Activated T-helper 1 cell treated with anti-CD3 and anti-CD28 coated beads, Interleukin-2, amount 50 U/mL, for 16 hours (primary cell): Measurements from ENCODE around the gene GPR108.

Experiments used
- DNase-seq, 2 donors: peaks; one replicate each; pipeline ENCODE4 v3.0.0-alpha.2; 2020; ENCODE audit warnings: low read depth in 1 of 2, low spot score in 1 of 2

GPR108 gene

DNA sequence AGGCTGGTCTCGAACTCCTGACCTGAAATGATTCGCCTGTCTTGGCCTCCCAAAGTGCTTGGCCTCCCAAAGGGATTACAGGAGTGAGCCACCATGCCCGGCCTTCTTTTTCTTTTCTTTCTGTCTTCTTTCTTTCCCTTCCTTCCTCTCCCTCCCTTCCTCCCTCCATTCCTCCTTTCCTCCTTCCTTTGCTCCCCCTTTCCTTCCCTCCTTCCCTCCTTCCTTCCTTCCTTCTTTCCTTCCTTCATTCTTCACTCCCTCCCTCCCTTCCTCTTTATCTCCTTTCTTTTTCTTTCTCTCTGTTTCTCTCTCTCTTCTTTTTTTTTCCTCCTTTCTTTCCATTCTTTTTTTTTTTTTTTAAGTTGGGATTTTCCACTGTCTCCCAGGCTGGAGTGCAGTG, 29.0 kb downstream of the GPR108 start:
- DNase-seq: no peak

DNA sequence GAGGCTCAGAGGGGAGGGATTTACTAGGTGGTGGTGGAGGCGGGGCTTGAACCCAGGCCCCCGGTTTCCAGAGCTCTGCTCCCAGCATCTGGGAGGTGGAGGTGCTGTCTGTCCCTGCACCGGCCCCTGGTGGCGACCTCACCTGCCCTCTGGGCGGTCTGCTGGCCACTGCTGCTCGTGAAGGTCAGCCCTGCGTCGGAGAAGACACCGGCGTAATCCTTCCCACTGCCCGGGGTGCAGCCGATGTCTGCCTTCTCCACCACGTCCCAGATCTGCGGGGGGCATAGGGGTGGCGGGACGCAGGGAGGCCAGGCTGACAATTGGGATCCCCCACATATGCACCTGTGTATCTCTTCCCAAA, 29.7 kb downstream of the GPR108 start:
- no peak for DNase-seq

DNA sequence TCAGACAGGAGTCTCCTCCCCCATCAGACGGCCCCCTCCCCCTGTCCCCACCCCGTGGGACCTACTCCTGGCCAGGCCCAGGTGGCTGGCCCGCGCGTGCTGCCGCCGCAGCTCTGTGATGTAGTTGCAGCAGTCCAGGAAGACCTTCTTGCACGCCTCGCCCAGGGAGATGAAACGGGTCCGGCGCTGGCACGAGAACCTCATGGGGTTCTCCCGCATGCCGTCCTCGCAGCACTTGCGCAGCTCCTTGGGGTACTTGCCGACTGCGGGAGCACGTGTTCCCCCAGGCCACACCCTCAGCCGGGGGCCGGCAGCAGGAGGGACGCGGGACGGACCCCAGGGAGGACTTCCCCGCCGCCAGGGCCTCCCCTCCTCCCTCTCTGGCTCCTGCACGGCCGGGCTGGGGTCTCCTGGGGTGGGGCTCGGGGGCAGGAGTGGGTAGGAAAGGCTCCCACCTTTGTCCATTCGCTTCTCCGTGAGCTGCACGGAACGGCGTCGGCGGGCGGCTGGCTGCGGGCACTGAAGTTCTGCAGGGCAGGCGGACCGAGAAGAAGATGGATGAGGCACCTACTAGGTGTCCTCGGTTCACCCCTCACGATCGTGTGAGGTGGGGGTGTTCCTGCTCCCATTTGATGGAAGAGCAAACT, 30.2 kb downstream of the GPR108 start:
- no peak for DNase-seq

DNA sequence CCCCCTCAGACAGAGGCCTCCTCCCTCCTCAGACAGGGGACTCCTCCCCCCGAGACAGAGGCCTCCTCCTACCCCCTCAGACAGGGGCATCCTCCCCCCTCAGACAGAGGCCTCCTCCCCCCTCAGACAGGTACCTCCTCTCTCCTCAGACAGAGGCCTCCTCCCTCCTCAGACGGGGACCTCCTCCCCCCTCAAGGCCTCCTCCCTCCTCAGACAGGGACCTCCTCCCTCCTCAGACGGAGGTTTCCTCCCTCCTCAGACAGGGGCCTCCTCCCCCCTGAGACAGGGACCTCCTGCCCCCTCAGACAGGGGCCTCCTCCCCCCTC, 30.8 kb downstream of the GPR108 start:
- no peak for DNase-seq

DNA sequence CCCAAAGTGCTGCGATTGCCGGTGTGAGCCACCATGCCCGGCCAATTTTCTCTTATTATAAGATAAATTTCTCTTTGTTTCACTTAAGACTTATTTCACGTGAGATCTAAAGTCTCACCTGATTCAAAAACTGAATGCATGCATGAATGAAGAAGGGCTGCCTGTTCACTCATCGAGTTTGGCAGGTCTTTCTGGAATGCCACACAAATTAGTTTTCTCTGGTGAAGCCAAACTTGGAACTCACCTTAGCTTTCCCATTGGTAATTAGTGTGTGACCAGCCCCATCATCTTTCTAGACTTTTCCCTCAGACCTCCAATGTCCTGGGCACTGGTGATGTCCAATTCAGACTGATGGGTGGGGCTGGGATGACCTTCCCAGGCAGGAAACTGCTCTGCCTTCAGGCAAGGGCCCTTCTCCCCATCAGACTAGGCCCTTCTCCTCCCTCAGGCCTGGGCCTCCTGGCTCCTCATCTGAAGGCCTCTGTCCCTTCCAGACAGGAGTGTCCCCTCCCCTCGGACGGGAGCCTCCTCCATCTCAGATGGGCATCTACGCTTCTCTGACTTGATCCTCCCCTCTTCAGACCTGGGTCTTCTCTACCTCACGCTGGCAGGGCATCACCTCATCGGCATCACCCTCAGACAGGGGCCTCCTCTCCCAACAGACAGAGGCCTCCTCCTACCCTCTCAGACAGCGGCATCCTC, 31.3 kb downstream of the GPR108 start:
- no peak for DNase-seq

DNA sequence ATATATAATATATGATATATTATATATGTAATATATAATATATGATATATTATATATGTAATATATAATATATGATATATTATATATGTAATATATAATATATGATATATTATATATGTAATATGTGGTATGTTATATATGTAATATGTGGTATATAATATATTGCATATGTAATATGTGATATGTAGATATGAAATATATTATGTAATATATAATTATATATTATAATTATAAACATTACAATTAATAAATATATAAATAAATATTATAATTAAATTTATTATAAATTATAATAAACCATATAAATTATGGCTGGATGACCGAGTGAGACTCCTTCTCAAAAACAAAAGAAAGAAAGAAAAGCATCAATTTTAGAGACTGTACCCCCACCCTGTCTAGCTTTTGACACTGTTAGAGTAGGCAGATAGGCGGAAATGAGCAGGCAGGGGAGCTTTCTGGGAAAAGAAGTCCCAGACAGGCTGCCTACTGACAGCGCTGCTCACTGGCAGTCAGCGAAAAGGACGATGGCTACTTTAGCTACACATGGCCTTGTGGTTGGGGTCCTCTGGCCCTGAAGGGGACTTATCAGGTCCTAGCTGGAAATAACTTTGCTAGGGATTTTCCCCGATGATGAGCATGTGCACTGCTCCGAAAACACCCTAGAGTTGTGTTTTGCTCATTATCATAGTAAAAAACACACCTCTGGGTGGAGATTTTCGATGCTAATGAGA, 36.6 kb downstream of the GPR108 start:
- DNase-seq: no peak

DNA sequence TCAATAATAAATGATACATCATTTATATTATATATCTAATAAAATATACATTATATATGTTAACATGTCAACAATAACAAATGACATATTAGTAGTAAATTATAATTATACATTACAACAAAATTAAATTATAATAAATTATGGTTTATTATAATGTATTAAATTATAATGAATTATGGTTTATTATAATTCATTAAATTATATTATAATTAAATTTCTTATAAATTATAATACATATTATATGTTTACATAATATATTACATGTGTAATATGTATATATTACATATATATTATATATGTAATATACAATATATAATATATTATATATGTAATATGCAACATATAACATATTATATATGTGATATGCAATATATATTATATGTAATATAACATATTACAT, 37.4 kb downstream of the GPR108 start:
- DNase-seq: no peak

DNA sequence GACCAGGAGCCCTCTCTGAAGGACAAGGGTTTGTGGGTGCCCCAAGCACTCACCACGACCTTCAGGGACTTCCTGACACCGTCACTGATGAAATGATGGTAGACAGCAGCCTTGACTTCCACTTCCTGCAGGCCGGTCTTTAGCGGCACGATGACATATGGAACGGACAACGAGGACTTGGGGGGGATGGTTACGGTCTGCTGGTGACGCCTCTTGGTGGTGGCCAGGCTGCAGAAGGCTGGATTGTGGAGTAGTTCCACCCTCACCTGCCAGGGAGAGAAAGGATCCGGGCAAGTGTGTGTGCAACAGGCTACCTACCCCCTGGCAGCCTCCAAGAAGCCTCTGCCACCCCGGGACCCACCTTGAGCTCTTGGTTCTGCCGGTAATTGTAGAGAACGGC, 40.1 kb downstream of the GPR108 start:
- no peak for DNase-seq

DNA sequence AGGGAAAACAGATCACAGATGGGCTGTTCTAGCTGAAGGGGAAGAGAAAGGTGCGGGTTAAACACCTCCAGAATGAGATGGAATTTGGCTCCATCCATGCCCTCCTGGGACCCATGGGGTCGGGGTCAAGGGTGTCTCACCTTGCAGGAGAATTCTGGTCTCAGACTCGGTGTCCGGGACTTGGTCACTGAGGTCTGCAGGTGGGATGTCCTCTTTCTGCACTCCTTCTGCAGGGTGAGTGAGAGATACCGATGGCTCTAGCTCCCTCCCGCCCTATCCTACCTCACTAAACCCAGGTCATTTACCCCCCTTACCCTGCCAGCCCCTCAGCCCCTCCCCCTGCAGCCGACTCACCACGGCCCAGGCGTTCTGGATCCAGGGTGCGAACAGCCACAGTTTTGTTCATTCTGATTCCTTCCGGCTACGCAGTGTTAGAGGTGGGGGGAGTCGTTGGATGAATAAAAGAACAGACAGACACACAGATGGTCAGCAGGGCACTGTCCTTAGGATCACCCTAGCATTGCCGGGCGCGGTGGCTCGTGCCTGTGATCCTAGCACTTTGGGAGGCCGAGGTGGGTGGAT, 41.0 kb downstream of the GPR108 start:
- DNase-seq: no peak

DNA sequence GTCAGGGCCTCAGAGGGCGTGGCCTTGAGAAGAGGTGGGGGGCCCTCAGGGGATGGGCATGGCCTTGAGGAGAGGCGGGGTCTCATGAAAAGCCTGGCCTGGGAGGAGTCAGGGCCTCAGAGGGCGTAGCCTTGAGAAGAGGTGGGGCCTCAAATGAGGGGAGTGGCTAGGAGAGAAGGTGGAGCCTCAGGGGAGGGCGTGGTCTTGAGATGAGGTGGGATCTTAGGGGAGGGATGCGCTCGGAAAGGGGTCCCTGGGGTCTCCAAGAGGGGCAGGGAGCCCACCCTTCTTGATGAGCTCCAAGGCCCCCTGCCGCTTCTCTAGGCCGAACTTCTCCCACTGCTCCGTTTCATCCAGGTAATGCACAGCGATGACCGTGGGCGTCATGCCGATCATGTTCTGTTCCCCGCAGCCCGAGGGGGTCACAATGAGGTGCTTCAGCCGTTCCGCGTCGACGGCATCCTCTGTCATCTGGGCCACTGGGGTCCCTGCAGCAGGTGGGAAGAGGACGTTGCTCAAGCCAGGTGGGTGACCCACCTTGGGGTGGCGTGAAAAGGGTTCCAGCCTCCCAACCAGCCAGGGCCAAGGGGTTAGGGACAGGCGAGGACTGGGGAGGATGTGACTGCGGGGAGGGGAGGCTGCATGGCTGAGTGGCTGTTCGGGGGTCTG, 43.1 kb downstream of the GPR108 start:
- DNase-seq: no peak

DNA sequence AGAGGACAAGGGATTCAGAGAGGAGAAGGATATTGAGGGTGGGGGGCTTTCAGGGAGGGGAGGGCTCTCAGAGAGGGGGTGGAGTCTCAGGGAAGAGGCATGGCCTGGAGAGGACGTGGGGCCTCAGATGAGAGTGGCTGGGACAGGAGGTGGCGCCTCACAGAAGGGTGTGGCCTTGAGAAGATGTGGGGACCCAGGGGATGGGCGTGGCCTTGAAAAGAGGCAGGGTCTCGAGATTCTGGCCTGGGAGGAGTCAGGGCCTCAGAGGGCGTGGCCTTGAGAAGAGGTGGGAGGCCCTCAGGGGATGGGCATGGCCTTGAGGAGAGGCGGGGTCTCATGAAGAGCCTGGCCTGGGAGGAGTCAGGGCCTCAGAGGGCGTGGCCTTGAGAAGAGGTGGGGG, 43.7 kb downstream of the GPR108 start:
- no peak for DNase-seq

DNA sequence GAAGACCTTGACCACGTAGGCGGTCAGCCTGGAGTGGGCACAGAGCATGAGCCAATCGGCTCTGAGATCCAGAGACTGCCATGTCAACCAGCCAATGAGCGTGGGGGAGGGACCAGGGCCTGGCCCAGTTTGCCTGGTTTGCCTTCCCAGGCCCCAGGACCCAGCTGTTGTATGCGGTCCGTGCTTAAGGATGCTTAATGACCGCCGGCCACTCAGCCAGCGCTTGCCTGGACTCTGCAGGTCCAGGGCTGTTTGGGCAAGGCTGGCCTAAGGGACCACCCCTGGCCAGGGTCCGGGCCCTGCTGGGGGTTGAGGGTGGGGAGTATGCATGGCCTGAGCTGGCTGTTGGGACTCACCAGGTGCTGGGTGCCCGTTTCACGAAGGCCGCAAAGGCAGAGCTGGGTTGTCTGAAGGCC, 44.3 kb downstream of the GPR108 start:
- no peak for DNase-seq

DNA sequence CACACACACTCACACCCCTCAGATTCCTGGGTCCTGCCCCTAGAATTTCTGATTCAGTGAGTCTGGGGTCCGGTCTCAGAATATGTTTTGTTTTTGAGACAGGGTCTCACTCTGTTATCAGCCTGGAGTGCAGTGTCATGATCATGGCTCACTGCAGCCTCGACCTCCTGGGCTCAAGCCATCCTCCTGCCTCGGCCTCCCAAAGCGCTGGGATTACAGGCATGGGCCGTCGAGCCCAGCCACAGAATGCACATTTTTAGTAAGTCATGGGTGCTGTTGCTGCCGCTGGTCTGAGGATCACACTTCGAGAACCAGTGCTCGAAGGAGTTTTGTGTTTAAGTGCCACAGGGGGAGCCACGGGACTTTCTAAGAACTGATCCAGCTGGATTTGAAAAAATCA, 45.4 kb downstream of the GPR108 start:
- DNase-seq: no peak

DNA sequence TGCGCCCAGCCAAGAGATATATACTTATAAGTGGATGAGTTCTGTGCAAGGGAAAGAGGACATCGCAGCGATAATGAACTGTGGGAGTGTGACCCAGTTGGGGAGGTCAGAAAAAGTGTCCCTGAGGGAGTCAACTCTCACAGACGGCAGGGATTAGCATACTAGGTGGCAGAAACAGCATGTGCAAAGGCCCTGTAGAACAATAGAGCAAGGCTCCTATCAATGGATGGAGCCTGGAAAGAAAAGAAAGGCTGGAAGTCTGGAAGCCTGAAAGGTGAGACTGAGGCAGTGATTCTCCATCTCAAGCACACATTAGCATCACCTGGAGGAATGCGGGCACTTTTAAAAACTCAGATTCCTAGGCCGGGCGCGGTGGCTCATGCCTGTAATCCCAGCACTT, 46.0 kb downstream of the GPR108 start:
- no peak for DNase-seq

DNA sequence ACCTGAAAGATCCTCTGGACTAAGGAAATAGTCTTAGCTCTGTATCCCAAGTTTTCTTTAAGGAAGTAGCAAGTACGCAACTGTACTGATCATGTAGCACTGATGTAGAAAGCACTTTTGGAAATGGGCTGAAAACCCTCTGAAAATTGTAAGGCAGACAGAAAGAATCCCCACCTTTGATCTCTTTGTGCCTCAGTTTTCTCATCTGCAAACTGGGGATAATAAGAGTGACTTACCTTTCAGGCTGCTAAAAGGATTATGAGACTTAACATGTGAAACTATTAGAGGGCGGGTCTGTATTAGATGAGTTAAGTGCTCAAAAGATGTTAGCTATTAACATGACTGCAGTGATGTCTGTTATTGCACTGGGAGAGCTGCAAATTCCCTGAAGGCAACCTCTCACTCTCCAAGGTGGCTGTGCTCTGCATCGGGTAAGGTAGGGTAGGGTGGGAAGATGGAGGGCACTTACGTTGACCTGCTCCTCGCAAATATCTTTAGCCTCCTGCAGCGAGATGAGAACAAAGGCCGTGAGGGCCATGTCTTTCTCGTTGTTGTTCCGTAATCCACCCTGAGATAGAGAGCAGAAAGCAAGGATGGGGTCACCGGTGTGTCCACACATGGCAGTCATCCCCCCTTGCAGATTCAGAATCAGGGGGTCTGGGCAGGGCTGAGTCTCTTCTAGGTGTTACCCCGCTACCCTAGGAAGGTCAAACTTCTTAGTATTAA, 47.1 kb downstream of the GPR108 start:
- no peak for DNase-seq

DNA sequence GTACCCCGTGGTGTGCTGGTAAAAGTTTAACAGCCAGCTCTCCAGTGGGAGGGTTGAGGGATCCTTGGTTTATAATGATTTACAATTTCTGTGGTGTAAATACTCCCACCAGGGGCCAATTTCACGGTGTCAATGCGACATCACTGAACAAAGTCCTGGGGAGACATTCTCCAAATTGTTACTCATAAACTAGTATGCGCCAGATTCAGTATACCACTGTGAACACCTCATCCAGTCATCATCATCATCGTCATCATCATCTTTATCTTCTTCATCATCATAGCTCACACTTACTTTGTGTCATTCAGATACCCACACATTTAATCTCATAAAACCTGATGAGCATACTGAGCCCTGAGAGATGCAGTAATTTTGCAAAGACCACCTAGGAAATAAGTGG, 50.3 kb downstream of the GPR108 start:
- no peak for DNase-seq

DNA sequence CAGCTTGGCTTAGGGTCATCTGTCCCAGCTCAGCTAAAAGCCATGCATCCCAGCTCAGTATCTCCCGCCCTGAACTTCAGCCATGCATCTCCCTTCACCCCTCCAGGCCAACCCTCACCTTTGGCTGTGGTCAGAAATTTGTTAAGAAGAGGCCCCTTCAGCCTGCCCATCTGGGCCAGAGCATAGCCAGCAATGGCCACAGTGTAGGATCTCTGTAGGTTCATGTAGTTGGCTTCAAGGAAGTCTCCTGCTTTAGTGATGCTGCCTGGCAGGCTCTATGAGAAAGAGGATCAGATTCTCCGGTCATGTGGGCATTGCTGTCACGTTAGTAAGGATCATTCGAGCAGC, 50.8 kb downstream of the GPR108 start:
- no peak for DNase-seq

DNA sequence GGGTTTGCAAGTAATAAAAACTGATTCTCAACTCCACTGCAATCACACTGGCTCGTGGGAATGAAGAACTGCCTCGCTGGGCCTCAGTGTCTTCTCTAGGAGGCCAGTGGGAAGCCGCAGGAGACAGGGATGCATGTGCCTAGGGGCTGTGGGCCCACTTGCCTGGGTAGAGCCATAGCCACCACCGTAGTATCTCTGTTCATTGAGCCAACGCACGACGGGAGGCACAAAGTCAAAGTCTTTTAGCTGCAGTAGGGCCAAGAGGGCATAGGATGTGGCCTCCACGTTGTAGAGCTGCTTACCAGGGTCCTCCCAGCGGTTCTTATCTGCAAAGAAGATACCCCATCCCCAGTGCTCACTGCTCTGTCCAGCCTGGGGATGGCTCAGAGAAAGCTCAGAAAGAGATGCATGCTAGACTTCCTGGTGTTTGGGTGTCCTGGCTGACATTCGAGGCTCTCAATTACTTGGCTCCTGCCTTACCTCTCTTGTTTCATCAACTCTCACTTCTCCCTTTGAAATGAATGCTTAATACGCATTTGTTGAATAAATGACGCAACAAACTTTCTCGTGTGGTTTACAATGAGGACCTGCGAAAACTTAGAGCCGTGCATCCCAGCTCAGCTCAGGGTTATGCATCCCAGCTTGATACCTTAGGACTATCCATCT, 51.3 kb downstream of the GPR108 start:
- DNase-seq: no peak

DNA sequence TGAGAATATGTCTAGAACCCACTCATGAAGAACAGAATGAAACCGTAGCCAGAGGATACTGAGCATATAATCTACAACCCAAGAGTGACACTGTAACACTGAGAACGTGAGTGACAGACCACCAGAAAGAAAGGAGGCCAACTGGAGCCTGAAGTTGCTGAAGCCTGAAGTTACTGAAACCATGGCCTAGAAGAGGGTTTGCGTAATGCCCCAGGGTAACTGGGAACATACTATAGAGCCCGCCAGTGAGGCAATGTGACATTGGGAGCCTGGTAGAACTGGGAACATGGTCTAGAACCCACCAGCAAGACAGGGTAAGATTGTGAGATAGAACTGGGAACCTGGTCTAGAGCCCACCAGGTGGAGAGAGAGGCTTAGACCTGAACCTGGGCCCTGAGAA, 51.9 kb downstream of the GPR108 start:
- no peak for DNase-seq

DNA sequence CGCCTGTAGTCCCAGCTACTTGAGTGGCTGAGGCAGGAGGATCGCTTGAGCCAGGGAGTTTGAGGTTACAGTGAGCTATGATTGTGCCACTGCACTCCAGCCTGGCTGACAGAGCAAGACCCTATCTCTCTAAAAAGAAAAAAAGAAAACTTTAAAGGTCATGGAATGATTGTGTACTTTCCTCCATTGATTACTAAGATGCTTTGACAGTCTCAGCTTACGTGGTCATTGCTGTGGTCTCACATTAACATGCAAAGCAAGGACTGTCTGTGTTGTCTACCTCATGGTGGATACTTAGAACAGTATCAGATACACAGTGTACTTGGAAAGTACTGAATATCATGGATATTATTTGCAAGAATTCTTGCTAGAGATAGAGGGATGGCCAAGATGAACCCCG, 53.4 kb downstream of the GPR108 start:
- DNase-seq: no peak
